Fibroblast of upper back skin (primary cell): ENCODE measurements around the gene TAS1R2.
"Not testable (repeated sequence)": the region's sequence is repeated elsewhere in the genome, so short reads cannot be mapped to it uniquely, and the experiment has no call there.

Source experiments
- DNase-seq: peaks from one replicate; pipeline ENCODE4 v3.0.0-alpha.2; 2013

Gene TAS1R2

GRCh38 chr1:18883636-18884418 lies 24.4 kb upstream of the TAS1R2 start:
- peak; percentile 63 for DNase-seq

GRCh38 chr1:18883079-18883478 lies 23.6 kb upstream of the TAS1R2 start:
- no peak for DNase-seq

- no peak for DNase-seq
Measured at GRCh38 chr1:18882486-18882885, 23.0 kb upstream of the TAS1R2 start.

- DNase-seq: no peak
Measured at GRCh38 chr1:18881642-18882431, 22.4 kb upstream of the TAS1R2 start.

- DNase-seq: no peak
Measured at GRCh38 chr1:18881164-18881563, 21.7 kb upstream of the TAS1R2 start.

GRCh38 chr1:18880585-18880984 lies 21.1 kb upstream of the TAS1R2 start:
- DNase-seq: no peak

- DNase-seq: no peak
Measured at GRCh38 chr1:18879791-18880309, 20.4 kb upstream of the TAS1R2 start.

- DNase-seq: no peak
Measured at GRCh38 chr1:18879215-18879790, 19.8 kb upstream of the TAS1R2 start.

GRCh38 chr1:18878538-18879214 lies 19.2 kb upstream of the TAS1R2 start:
- DNase-seq: no peak

- no peak for DNase-seq
Measured at GRCh38 chr1:18877282-18877681, 17.8 kb upstream of the TAS1R2 start.

GRCh38 chr1:18876210-18876609 lies 16.8 kb upstream of the TAS1R2 start:
- DNase-seq: no peak

GRCh38 chr1:18875796-18876128 lies 16.3 kb upstream of the TAS1R2 start:
- DNase-seq: no peak

- DNase-seq: peak; percentile 78
Measured at GRCh38 chr1:18875107-18875795, 15.8 kb upstream of the TAS1R2 start.

GRCh38 chr1:18874600-18874999 lies 15.1 kb upstream of the TAS1R2 start:
- no peak for DNase-seq

GRCh38 chr1:18874036-18874435 lies 14.6 kb upstream of the TAS1R2 start:
- DNase-seq: no peak

GRCh38 chr1:18872071-18872611 lies 12.7 kb upstream of the TAS1R2 start:
- no peak for DNase-seq

GRCh38 chr1:18871401-18872070 lies 12.1 kb upstream of the TAS1R2 start:
- DNase-seq: no peak

- no peak for DNase-seq
Measured at GRCh38 chr1:18870957-18871356, 11.5 kb upstream of the TAS1R2 start.

- not testable (repeated sequence) for DNase-seq
Measured at GRCh38 chr1:18870595-18870865, 11.1 kb upstream of the TAS1R2 start.

- no peak for DNase-seq
Measured at GRCh38 chr1:18869847-18870594, 10.6 kb upstream of the TAS1R2 start.

GRCh38 chr1:18868801-18869424 lies 9.5 kb upstream of the TAS1R2 start:
- no peak for DNase-seq
